Lower leg skin (tissue), 4 donors: ENCODE data around the gene SHROOM2. TPM values are rescaled to one million over a fixed set of nuclear protein-coding genes. Genes with fewer than 3 reads are reported as not detected.

Experiments
- DNase-seq, 2 donors: peaks; one replicate each; pipeline ENCODE4 v3.0.0-alpha.2; 2019; ENCODE audit warnings: low spot score in 2 of 2
- H3K4me3 ChIP-seq: fragments of 200-600 bp; sonication (generic); 2 replicates; pipeline ENCODE4 v1.5.1; 2017; ENCODE audit warnings: mild to moderate bottlenecking, low read depth; ENCODE audit not compliant: poor library complexity, severe bottlenecking
- POLR2A ChIP-seq, 2 donors: fragments of 450-650 bp; IDR thresholded peaks; one replicate each; pipeline ENCODE4 v1.6.1; 2016 to 2017; ENCODE audit warnings: antibody characterized with exemption in 2 of 2, mild to moderate bottlenecking in 1 of 2, moderate library complexity in 1 of 2
- WGBS, 2 donors: methylation state at CpG; one replicate each; pipeline ENCODE4 v1.1.5; 2018; 5-methylcytosine and 5-hydroxymethylcytosine counted together
- intact Hi-C: fragments of 100-400 bp; cut with DNase I; formaldehyde crosslinking; loops from one replicate; pipeline ENCODE4 v1.15.0; 2023; ENCODE audit warnings: low total_unique reads
- total RNA-seq, 4 donors: library from RNA; depleted of rRNA; stranded (reverse); fragments of >200 nt; gene quantifications; one replicate each; pipeline ENCODE4 v1.1.0, GENCODE V29; 2016
- TF ChIP-seq, protein P1 (sequence below), 3 donors: fragments of 450-650 bp; IDR thresholded peaks; one replicate each; pipeline ENCODE4 v1.5.1; 2016; ENCODE audit warnings: antibody characterized with exemption in 3 of 3, mild to moderate bottlenecking in 3 of 3, moderate library complexity in 2 of 3

Gene SHROOM2
- total RNA-seq, 4 donors from 2014 or later, result 7.4 to 9.6 (median 8.6) TPM

DNA sequence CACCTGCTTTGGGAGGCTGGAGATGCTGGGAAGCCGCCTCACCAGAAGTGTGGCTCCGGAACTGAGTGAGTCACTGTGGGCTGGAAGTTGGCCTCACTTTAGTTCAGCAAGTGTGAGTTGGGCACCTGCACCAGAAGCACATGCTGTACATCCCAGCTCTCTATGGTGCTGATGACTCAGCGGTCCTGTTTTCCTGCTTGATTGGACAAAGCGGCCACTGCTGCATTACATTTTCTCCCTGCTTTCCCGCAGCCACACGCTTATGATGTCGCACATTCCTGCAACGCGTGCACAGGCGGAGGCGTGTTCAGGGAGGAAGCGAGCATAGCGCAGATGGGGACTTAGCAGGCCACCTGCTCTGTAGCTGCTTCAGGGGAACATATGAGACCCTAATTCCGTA lies 154.2 kb downstream of the SHROOM2 start:
- TF ChIP-seq POLR2A (IDR thresholded peaks at IDR 0.05), result no peak
- TF ChIP-seq, protein P1, sequence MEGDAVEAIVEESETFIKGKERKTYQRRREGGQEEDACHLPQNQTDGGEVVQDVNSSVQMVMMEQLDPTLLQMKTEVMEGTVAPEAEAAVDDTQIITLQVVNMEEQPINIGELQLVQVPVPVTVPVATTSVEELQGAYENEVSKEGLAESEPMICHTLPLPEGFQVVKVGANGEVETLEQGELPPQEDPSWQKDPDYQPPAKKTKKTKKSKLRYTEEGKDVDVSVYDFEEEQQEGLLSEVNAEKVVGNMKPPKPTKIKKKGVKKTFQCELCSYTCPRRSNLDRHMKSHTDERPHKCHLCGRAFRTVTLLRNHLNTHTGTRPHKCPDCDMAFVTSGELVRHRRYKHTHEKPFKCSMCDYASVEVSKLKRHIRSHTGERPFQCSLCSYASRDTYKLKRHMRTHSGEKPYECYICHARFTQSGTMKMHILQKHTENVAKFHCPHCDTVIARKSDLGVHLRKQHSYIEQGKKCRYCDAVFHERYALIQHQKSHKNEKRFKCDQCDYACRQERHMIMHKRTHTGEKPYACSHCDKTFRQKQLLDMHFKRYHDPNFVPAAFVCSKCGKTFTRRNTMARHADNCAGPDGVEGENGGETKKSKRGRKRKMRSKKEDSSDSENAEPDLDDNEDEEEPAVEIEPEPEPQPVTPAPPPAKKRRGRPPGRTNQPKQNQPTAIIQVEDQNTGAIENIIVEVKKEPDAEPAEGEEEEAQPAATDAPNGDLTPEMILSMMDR (IDR thresholded peaks at IDR 0.05), result no peak
- intact Hi-C loops, result no loop called here
- WGBS, 2 donors, result 81 to 94% methylated on average over 14 of the region's 14 CpGs
- H3K4me3 ChIP-seq, result no peak overlapping the region
- no peak for DNase-seq

DNA sequence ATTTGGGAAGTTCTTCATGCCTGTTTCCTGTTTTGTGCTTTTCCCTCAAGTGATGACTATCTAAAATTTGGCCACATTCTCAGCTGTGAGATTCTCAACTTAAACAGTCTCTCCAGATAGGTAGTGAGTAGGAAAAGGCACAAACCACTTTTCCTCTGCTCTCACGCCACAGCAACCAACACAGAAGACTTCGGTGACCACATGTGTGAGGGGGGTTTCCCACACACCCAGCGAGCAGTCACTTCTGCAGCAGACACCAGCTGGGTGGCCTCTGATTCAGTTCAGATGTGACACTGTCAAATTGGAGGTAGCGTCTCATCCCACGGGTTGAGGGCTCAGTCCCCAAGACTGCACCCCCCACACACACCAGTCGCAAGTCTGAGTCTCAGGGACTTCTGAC lies 155.9 kb downstream of the SHROOM2 start:
- no peak for TF ChIP-seq POLR2A (IDR thresholded peaks at IDR 0.05)
- TF ChIP-seq, protein P1 (IDR thresholded peaks at IDR 0.05), result no peak
- whole genome bisulfite sequencing, 2 donors, result 67 to 78% methylated on average over 6 of the region's 6 CpGs
- H3K4me3 ChIP-seq, result no peak overlapping the region

DNA sequence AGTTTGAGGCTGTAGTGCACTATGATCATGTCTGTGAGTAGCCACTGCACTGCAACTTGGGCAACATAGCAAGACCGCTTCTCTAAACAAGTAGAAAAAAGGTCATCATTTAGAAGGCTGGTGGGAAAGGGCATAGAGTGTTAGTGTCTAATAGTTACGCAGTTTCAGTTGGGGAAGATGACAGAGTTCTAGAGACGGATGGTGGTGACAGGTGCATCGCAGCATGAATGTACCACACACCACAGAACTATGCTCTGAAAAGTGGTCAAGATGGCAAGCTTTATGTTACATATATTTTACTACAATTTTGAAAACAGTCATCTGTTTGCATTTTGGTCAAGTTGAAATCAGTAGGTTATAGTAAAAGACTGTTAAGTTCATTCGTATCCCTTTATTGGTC lies 157.2 kb downstream of the SHROOM2 start:
- 94% methylated on average over 5 of the region's 5 CpGs for WGBS, 2 donors
- DNase-seq, result no peak
- H3K4me3 ChIP-seq, result no peak overlapping the region
- TF ChIP-seq POLR2A (IDR thresholded peaks at IDR 0.05), result no peak
- TF ChIP-seq, protein P1 (IDR thresholded peaks at IDR 0.05), result no peak
- intact Hi-C loops, result no loop called here

More for the DNA sequence above, 155.9 kb downstream of the SHROOM2 start:
- intact Hi-C loops, result no loop called here
- DNase-seq, result no peak

DNA sequence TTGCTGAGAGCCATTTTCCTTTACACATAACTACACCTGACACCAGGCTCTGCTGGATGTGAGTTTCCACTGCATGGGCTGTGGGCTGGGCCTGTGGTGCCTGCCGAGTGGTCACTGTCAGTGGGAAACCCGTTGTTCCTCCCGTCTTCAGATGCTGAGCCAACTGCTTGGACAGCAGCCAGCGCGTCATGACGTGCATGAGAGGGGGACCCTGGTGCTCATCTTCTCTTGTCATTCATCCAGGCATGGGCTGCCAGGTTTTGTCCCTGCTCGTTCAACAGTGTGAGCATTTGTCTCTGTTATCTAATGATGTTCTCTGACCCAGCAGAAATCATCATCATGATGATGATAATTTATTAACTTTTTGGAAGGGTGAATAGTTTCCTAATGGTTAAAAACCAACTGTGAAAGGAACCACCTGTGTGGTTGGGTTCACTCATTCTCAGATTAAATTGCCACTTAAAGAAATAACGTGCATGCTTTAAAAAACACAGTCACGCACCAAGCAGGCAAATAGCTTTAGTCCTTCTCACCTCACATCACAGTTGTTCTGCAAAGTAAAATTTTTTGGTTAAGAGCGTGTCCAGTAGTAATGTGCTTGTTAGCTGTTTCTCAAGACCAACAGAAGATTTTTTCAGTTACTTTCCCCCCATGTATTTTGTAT lies 161.0 kb downstream of the SHROOM2 start:
- 71 to 81% methylated on average over 10 of the region's 10 CpGs for WGBS, 2 donors
- no peak overlapping the region for H3K4me3 ChIP-seq
- DNase-seq, result no peak
- TF ChIP-seq, protein P1 (IDR thresholded peaks at IDR 0.05), result no peak
- TF ChIP-seq POLR2A (IDR thresholded peaks at IDR 0.05), result no peak
- intact Hi-C loops, result no loop called here

DNA sequence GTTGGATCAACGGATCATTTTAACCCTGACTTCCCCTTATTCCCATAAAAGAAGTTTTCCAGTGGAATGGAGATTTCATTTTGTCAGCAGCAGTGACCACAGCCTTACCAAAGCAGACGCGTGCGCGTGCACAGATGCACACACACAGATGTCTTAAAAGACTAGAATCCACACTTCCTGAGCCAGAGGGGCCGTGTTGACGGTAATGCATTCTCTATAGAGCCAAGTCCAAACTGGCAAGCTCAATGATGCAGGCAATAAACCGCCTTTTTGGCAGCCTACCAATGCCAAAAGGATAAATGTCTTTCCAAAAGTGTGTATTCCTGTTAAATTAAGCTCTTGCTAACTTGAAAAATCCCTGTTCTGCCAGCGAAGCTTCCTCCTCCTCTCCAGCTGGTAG lies 162.2 kb downstream of the SHROOM2 start:
- no peak for DNase-seq
- 48 to 67% methylated on average over 9 of the region's 9 CpGs for WGBS, 2 donors
- intact Hi-C loops, result no loop called here
- no peak overlapping the region for H3K4me3 ChIP-seq
- TF ChIP-seq POLR2A (IDR thresholded peaks at IDR 0.05), result no peak
- TF ChIP-seq, protein P1 (IDR thresholded peaks at IDR 0.05), result no peak

DNA sequence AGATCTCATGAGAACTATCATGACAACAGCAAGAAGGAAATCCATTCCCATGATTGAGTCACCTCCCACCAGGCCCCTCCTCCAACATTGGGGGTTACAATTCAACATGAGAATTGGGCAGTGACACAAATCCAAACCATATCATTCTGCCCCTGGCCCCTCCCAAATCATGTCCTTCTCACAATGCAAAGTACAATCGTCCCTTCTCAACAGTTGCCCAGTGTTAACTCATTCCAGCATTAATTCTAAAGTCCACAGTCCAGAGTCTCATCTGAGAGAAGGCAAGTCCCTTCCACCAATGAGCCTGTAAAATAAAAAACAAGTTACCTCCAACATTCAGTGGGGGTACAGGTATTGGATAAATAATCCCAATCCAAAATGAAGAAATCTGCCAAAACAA lies 166.1 kb downstream of the SHROOM2 start:
- no peak for DNase-seq

More for the DNA sequence above, 166.1 kb downstream of the SHROOM2 start:
- no peak overlapping the region for H3K4me3 ChIP-seq
- TF ChIP-seq, protein P1 (IDR thresholded peaks at IDR 0.05), result no peak
- TF ChIP-seq POLR2A (IDR thresholded peaks at IDR 0.05), result no peak
- 63 to 85% methylated on average over 1 of the region's 1 CpG for WGBS, 2 donors
- intact Hi-C loops, result no loop called here
